ENCODE results near the gene SEPTIN5.
"Not testable (repeated sequence)": the region's sequence is repeated elsewhere in the genome, so short reads cannot be mapped to it uniquely, and the experiment has no call there.

Gene SEPTIN5

DNA sequence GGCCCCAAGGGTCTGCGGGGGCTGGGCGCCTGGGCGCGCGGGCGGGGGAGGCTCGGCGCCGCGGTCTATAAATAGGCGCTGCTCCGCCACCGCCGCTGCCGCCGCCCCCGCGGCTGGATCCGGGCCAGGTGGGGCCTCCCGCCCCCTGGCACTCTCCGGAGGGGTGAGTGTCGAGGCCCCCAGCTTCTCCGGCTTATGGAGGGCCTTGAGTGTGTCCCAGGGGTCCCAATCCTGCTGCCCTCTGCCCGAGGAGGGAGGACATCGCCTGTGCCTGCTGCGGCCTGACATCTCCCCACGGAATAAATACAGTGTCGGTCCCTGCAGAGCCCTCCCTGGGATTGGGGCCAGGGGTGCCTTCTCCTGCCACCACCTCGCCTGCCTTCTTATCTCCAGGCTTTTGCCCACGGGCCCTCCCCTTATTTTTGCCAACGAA lies 4.8 kb downstream of the SEPTIN5 start:
- in situ Hi-C loops (cut with MboI; ENCODE audit: low sequenced_read_pairs): no loop called here

DNA sequence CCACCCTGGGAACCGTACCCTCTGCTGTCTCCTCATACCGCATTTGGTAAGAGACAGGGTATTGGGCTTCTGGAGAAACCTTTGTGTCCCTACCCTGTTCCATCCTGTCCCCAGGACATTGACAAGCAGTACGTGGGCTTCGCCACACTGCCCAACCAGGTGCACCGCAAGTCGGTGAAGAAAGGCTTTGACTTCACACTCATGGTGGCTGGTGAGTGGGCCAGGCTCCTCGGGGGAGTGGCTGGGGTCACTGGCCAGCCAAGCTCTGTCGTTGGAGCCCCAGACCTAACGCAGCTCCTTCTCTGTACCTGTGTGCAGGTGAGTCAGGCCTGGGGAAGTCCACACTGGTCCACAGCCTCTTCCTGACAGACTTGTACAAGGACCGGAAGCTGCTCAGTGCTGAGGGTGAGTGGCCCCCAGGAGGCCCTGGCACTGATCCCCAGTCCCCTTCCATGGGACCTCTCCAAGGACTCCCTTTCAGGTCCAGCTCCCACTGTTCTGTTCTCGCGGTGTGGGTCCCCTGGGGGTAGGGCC lies 5.3 kb downstream of the SEPTIN5 start:
- in situ Hi-C loops (cut with MboI; ENCODE audit: low sequenced_read_pairs): no loop called here

DNA sequence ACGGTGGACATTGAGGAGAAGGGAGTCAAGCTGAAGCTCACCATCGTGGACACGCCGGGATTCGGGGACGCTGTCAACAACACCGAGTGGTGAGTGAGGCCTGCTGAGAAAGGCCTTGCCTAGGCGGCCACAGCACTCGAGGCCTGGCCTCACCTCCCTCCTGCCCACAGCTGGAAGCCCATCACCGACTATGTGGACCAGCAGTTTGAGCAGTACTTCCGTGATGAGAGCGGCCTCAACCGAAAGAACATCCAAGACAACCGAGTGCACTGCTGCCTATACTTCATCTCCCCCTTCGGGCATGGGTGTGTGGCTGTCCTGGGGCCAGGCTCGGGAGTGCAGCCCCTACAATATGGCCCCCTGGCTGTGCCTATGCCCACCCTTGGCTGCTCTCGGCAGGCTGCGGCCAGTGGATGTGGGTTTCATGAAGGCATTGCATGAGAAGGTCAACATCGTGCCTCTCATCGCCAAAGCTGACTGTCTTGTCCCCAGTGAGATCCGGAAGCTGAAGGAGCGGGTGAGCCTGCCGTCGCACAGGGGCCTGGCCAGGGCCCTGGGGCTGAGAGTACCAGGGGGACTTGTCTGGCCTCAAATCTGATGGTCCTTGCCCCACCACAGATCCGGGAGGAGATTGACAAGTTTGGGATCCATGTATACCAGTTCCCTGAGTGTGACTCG lies 6.0 kb downstream of the SEPTIN5 start:
- in situ Hi-C loops (cut with MboI; ENCODE audit: low sequenced_read_pairs): no loop called here

DNA sequence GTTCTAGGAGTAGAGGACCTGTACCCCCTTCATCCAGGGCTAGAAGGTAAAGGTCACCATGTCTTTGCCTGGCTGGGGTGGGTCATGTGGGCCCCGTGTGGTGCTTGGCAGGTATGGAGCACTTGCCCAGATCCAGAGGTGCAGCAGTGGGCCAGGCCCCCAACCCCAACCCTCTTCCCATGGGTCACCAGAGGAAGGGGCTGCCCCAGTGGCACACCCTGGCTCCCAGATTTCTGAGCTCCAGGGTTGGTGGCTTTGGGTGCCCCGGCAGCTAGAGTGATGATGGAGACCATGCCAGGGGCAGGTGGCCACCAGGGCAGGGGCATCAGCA lies 6.7 kb downstream of the SEPTIN5 start:
- in situ Hi-C loops (cut with MboI; ENCODE audit: low sequenced_read_pairs): no loop called here

DNA sequence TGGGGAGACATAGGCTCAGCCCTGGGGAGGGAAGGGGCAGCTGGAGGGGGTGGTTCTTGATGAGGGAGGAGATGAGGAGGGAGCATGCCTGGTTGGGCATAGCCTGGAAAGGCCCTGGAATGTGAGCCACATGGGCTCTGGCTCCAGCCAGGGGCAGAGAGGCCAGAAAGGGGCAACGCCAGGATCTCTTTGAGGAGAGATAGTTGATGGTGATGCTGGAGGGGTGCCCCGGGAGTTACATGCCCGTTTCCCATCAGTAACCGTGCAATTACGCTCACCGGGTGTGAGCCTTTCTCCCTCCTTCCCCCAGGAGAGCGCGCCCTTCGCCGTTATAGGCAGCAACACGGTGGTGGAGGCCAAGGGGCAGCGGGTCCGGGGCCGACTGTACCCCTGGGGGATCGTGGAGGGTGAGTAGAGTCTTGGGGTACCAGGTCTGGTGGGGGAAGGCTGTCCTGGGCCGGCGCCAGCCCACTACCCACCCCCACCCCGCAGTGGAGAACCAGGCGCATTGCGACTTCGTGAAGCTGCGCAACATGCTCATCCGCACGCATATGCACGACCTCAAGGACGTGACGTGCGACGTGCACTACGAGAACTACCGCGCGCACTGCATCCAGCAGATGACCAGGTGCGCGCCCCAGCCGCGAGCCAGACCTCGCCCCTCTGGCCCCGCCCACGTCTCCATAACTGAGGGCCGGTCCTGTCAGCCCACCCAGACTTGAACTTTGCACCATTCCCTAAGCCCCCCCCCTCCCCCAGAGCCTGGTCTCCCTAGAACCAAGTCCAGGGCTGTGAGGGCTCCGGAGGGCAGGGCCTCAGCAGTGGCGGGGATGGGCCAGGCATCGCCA lies 7.3 kb downstream of the SEPTIN5 start:
- in situ Hi-C loops (cut with MboI; ENCODE audit: low sequenced_read_pairs): no loop called here

DNA sequence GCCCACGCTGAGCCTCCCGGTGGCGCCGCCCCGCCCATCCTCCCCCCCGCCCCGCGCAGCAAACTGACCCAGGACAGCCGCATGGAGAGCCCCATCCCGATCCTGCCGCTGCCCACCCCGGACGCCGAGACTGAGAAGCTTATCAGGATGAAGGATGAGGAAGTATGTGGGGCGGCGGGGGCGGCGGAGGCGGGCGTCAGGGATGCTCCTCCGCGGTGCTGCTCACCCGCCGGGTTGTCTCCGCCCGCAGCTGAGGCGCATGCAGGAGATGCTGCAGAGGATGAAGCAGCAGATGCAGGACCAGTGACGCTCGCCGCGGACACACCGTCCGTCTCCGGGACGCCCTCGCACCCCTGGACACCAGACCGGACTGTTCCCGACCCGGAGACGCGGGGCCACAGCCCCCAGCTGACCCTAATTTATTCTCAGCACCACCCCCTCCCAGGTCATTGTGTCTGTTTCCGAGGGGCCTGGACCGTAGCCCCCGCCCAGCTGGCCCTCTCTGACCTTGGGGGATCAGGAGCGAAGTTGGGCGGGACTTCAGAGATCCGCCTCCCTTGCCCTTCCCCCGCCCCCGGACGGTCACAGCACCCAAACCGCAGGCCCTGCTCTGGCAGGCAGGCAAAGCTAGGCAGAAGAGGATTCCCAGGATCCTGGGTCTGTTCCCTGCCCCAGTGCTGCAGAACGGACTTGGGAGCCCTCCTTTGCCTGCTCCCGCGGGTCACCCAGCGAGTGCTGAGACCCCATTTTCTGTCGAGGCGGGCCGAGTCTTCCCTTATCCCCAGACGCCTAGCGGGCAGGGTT lies 8.1 kb downstream of the SEPTIN5 start:
- in situ Hi-C loops (cut with MboI; ENCODE audit: low sequenced_read_pairs): no loop called here

DNA sequence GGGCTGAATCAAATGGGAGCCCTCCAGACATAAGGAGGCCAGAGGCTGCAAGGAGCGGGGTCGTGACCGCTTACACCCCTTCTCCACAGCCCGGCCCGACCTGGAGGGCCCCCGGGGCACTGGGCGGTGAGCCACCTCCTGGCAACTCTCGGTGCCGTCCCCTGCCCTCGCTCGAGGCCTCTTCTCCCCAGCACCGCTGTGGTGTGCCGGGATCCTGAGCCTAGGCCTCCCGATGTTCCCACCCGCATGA lies 8.6 kb downstream of the SEPTIN5 start:
- in situ Hi-C loops (cut with MboI; ENCODE audit: low sequenced_read_pairs): no loop called here

DNA sequence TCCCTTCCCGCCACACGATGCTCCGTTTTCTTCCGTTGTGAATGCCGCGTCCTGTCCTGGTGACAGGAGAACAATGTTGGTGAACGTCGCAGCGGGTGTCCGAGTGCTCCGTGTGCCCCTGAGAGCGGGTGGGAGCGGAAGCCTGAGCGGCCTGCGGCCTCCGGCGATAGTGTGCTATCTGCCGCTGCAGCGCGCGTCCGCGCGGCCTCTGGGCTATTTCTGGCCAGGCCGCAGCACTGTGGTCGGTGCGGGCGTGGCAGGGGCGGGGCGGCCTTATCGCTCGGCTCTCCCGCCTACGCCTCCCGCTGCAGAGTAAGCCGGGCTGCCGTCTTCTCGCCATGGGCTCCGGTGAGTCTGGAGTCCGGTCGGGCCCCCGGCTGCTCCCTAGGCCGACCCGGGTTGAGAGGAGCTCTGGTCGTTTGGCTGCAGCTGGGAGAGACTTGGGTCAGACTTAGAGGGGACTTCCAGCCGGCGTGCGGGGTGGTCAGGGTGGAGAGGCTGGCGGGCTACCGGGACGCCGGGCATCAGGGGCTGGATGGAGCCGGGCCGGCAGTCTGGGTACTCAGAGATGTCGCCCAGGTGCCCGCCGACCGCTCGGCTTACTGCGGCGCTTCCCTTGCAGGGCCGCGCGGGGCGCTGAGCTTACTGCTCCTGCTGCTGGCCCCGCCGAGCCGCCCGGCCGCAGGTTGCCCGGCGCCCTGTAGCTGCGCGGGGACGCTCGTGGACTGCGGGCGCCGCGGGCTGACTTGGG lies 9.1 kb downstream of the SEPTIN5 start, which contains the start of gene GP1BB:
TSS of gene GP1BB (plus strand) at position 308 of the 751 bp plus-strand sequence. CDS start at position 339, 31 bp downstream.
- in situ Hi-C loops (cut with MboI; ENCODE audit: low sequenced_read_pairs): no loop called here

DNA sequence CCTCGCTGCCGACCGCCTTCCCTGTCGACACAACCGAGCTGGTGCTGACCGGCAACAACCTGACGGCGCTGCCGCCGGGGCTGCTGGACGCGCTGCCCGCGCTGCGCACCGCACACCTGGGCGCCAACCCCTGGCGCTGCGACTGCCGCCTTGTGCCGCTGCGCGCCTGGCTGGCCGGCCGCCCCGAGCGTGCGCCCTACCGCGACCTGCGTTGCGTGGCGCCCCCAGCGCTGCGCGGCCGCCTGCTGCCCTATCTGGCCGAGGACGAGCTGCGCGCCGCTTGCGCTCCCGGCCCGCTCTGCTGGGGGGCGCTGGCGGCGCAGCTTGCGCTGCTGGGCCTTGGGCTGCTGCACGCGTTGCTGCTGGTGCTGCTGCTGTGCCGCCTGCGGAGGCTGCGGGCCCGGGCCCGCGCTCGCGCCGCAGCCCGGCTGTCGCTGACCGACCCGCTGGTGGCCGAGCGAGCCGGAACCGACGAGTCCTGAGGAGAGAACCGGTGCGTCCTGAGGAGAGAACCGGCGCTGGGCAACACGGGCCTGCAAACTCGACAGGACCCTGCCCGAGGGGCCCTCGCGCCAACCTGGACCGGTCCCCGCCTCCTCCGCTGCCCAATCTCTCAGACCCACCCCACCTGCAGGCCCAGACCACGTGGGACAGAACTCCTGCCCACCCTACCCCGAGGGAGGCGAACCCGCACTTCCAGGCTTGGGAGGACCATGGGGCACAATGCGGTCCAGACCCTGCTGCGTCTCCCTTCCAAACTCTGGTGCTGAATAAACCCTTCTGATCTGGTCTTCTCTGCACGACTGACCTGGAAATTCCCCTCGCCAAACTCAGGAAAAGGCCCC lies 9.9 kb downstream of the SEPTIN5 start:
- in situ Hi-C loops (cut with MboI; ENCODE audit: low sequenced_read_pairs): no loop called here

DNA sequence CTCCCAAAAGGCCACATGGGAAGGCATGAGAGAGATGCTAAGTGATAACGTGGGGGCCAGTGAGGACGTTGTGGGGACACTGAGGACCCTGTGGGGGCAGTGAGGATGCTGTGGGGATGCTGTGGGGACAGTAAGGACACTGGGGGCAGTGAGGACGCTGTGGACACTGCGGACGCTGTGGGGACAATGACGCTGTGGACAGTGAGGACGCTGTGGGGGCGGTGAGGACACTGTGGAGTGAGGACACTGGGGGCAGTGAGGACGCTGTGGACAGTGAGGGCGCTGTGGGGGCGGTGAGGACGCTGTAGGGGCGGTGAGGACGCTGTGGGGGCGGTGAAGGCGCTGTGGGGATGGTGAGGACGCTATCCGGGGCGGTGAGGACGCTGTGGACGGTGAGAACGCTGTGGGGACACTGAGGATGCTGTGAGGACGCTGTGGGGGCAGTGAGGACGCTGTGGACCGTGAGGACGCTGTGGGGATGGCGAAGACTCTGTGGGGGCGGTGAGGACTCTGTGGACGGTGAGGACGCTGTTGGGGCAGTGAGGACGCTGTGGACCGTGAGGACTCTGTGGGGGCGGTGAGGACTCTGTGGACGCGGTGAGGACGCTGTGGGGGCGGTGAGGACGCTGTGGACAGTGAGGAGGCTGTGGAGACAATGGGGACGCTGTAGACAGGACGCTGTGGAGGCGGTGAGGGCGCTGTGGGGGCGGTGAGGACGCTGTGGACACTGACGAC lies 10.8 kb downstream of the SEPTIN5 start:
- in situ Hi-C loops (cut with MboI; ENCODE audit: low sequenced_read_pairs): no loop called here

DNA sequence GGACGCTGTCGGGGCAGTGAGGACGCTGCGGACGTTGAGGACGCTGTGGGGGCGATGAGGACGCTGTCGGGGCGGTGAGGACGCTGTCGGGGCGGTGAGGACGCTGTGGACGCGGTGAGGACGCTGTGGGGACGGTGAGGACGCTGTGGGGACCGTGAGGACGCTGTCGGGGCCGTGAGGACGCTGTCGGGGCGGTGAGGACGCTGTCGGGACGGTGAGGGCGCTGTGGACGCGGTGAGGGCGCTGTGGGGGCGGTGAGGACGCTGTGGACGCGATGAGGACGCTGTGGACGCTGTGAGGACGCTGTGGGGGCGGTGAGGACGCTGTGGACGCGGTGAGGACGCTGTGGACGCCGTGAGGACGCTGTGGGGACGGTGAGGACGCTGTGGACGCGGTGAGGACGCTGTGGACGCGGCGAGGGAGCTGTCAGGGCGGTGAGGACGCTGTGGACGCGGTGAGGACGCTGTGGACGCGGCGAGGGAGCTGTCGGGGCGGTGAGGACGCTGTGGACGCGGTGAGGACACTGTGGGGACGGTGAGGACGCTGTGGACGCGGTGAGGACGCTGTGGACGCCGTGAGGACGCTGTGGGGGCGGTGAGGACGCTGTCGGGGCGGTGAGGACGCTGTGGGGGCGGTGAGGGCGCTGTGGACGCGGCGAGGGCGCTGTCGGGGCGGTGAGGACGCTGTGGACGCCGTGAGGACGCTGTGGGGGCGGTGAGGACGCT lies 11.9 kb downstream of the SEPTIN5 start:
- in situ Hi-C loops (cut with MboI; ENCODE audit: low sequenced_read_pairs): not testable (repeated sequence)

DNA sequence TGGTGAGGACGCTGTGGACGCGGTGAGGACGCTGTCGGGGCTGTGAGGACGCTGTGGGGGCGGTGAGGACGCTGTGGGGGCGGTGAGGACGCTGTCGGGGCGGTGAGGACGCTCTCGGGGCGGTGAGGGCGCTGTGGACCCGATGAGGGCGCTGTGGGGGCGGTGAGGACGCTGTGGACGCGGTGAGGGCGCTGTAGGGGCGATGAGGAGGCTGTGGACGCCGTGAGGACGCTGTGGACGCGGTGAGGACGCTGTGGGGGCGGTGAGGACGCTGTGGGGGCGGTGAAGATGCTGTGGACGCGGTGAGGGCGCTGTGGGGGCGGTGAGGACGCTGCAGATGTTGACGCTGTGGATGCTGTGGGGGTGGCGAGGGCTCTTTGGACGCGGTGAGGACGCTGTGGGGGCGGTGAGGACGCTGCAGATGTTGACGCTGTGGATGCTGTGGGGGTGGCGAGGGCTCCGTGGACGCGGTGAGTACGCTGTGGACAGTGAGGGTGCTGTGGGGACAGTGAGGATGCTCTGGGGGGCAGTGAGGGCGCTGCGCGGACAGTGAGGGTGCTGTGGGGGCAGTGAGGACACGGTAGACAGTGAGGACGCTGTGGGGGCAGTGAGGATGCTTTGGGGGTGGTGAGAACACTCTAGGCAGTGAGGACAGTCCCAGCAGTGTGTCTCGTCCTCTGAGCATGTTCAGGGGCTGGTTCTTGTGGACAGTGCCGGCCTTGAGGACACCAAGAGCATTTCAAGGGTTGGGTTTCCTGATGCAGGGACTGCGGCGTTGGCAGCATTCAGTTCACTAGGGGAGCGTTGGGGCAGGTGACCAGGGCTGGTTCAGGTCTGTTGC lies 13.2 kb downstream of the SEPTIN5 start:
- in situ Hi-C loops (cut with MboI; ENCODE audit: low sequenced_read_pairs): no loop called here

DNA sequence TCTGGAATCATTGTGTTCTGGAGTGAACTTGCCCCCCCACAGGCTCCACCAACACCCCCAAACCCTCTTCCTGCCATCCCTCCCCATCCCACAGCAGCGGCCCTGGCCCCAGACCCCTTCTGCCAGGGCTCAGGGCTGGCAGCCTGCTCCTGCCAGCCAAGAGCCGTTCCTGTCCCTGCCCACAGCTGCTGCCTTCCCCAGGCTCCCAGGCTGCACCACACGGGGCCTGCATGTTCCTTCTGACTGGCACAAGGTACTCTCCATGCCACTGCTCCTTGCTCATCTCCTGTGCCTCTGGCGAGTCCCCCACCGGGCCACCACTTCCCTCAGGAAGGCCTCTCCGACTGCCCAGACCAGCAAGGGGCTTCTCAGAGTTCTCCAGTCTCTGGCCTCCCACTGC lies 14.0 kb downstream of the SEPTIN5 start:
- in situ Hi-C loops (cut with MboI; ENCODE audit: low sequenced_read_pairs): no loop called here

DNA sequence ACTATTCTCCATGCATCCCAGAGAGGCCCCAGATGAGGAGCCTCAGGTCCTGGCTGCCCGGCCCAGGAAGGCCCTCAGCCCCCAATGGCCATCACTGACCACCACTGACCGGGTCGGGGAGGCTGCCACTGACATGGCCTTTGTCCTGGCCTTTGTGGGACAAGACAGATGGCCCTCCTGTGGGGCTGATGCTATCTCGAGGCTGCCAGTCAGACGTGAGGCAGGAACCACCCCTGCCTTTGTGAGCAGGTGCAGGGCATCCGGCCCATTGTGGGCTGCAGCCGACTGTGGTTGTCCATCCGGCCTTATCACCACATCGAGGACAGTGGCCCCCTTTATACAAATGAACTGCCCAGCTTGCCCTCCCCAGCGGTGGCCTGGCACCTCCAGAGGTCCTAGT lies 14.5 kb downstream of the SEPTIN5 start:
- in situ Hi-C loops (cut with MboI; ENCODE audit: low sequenced_read_pairs): no loop called here

DNA sequence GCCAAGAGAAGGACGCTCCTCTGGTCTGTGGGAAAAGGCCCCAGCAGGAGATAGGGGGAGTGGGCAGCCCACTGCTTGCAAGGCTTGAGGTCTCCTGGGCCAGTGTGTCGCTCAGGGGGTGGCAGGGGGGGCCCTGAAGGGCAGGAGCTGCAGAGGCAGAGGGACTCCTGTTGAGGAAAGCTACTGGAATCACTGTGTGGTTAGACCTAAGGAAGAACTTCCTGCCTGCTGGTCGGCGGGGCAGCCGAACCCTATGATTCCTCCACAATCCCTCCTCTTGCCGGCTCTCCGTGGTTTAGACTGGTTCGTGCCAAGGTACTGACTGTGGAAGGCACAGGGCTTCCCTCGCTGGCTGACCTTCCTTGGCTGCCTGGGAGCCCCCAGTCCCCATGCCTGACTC lies 15.2 kb downstream of the SEPTIN5 start:
- in situ Hi-C loops (cut with MboI; ENCODE audit: low sequenced_read_pairs): no loop called here

DNA sequence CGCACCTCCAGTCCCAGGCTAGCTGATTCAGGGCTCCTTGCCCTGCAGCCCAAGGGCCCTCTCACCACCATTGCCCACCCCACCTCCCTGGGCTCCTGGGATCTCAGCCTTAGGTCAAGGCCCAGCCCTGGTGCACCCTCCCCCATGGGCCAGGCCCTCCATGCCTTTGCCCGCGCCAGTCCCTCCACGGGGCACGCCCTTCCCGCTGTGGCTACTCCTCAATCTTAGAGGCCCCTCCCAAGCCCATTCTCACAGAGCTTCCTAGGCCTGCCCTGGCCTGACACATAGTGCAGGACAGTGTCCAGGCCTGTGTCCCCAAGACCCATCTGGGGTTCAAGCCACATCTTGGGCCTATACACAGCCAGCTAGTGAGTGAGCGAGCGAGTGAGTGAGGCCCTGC lies 15.9 kb downstream of the SEPTIN5 start:
- in situ Hi-C loops (cut with MboI; ENCODE audit: low sequenced_read_pairs): no loop called here

DNA sequence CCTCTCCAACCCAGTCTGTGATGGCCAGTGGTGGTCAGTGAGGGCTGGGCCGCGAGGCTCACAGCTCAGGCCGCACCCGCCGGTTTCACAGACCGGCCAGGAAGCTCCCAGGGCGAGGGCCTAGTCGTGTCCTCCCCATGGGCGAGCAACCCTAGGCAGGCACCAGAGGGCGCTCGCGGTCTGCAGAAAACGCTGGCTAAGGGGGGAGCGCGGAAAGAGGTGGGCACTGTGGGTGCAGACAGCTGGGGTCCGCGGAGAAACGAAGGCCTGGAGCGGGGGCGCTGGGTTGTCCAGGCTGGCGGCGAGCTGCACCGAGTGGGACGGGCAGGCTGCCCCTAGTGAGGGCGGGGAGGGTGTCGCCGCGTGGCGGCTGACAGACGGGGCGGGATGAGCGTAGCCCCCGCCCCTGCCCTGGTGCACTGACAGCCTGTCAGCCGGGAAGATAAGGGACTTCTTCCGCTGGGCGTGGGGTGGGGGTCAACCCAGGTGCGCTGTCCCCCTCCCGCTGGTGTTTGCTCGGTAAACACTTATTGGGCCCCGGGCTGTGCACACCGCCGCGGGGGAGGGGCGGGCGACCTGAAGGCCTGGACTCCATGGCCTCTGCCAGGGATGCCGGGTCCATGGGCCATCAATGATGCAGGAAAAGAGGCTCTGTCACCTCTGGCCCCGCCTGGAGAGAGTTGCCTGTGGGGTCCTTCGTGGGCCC lies 16.5 kb downstream of the SEPTIN5 start:
- in situ Hi-C loops (cut with MboI; ENCODE audit: low sequenced_read_pairs): no loop called here

Data from hTERT RPE-1 (cell line).